Jurkat, Clone E6-1 (cell line): ENCODE data around the gene HOOK1.
"Not testable (repeated sequence)": the region's sequence is repeated elsewhere in the genome, so short reads cannot be mapped to it uniquely, and the experiment has no call there.

Experiments used
- DNase-seq: peaks from one replicate; pipeline ENCODE4 v3.0.0-alpha.2; 2011; ENCODE audit warnings: low read depth, low spot score
- H3K4me3 ChIP-seq: 2 replicates; pipeline ENCODE4 v1.5.1; 2011; ENCODE audit warnings: mild to moderate bottlenecking, low read length, control low read depth, moderate library complexity

HOOK1 gene

DNA sequence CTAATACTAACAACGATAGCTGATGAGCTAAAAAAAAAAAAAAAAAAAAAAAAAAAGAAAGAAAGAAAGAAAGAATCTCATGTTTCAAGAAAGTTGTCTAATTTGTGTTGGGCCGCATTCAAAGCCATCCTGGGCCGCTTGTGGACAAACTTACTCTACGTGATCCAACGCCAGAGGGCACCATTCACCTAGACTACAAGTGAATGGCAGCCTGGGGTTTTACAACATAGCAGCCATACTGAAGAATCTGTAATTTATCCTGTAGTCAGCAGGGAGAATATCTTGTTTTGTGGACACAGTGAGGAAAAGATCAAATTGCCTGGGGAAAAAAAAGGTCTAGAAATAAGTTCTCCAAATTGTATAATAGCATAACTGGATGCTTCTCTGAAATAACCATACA lies 64.8 kb downstream of the HOOK1 start:
- no peak overlapping the region for H3K4me3 ChIP-seq
- peak; percentile 77 for DNase-seq

DNA sequence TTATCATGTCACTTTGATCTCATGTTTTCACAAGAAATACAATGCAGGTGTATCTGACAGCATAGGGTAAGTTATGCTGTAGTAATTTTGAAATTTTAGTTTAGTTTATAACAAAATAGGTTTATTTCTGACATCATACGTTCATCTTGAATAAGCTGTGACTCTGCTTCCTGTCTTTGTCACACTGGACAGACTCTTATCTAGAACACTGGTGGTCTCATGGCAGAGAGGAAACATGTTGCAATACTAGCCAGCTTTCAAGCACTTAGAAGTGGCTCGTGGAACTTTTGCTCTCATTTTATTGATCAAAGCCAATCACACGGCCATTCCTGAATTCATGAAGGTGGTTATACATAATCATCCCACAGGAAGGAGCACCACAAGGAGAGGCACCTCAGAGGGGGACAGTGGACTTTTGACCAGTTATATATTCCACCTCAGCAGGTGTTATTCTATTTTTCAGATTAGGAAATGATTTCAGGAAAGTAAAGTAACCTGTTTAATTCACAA lies 65.3 kb downstream of the HOOK1 start:
- no peak for DNase-seq
- no peak overlapping the region for H3K4me3 ChIP-seq

DNA sequence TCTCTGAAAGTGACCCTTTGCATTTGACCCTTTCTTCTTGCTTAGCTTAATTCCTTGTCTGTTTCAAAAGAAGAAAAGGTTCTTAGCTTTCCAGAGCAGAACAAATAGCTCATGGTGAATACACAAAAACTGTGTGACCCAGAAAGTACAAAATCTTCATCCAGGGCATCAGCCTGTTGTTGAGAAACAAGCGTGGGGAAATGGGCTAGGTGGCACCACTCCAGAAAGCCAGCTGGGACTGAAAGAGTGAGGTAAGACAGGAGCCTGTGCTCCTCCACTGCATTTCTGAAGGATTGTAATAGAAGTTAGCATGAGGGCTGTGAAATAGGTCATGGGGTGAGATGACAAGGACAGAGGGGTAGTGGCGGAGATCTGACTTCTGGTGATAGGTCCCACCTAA lies 66.0 kb downstream of the HOOK1 start:
- no peak for DNase-seq
- no peak overlapping the region for H3K4me3 ChIP-seq

DNA sequence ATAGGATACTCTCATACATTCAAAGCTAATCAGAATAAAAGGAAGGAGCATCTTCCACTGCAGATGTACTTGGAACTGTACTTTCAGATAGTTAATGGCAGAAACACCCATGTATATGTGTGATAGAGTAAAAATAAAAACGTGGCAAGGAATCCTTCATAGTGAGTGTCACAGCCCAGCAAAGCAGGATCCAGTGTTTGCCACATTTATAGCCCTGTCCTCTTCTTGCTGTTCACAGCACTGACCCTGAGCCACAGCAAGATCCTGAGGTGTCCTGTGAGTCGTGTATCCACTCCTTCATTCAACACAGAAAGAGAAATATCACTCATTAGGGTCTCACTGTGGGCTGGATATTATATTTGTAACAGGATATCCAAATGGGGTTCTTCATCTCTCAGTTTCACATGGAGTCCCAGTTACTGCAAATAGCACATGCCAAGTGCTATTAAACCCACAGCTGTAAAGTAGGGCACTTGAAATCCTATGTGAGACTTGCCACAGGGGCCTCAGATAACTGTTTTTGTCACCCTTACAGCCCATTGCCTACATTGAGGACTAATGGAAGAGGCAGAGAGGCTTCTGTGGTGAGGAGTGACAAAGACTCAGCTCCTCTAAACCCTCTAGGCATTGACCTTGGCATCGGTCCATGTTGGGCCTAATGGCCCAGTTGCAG lies 70.5 kb downstream of the HOOK1 start:
- H3K4me3 ChIP-seq = no peak overlapping the region
- no peak for DNase-seq

DNA sequence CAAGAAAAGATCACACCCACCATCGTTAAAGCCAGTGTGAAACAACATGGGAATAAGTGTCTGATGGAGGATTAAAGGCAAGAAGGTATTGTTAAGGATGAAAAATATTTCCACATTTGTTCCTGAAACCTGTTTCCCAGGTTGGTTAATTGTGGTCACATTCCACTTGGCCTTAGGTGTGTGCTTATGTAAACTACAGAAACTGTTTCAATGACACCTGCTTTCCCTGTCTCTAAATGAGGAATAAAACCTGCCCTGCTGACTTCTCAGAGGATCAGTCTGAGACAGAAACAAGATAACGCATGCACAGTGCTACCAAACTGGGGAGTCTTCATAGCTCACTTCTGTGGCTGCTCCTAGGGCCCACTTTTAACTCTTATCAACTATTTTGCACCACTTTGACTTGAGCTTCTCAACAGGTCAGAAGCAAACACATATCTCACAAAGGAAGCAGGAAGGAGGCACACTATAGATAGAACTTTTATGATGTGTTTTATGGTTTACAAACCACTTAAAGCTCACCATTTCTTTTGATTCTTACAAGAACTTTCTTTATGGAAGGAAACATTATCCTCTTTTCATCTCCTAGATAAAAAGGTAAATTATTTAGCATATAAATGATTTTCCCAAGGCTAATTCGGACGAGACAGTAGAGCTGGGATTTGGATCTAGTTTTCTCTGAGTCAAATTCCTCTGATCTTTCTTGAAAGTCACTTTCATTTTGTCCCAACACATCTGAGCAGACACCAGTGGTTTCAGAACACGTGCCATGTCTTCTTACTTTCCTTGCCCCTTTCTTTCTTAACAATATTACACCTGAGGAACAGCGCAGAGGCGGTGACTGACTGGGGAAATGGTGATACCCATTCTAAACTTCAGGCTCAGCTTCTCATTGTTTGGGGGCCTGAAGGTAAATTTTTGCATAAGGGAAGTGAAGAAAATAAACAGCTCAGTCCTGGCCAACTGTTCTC lies 78.4 kb downstream of the HOOK1 start:
- peak; percentile 72 for DNase-seq
- no peak overlapping the region; the same call in 1 of the 2 replicates for H3K4me3 ChIP-seq

DNA sequence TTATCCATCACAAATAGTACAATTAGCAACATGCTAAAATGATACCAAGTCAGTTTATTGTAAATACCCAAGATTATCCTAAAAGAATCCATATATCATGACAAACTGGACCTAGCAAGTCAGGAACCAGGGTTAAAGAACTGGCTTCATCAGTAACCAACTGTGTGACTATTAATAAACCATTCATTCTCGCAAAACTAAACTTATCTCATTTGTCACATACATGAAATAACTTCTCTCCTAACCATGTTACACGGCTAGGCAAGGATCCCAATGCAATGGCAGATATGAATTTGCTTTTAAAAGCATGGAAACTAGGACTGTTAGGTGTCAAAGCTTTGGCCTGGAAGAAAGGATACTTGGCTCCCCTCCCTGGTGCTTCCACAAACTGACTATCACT lies 82.4 kb downstream of the HOOK1 start:
- H3K4me3 ChIP-seq = no peak overlapping the region
- no peak for DNase-seq

DNA sequence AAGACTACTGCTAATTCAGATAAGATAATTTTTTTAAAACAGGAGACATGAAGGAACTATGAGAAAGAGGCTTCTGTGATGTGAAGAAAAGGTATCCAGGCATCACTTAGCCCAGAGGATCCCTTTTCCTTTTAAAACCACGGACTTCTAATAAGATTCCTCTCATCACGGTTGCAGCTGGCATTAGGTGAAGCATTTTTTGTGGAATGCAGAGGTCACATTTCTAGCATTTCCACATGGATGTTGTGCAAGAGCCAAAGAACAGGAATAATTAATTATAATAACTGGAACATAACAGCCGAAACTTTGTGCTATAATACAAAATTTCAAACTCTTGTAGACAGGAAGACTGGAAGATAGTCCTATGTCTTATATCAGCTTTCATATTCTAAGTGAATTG lies 84.2 kb downstream of the HOOK1 start:
- no peak for DNase-seq
- H3K4me3 ChIP-seq = no peak overlapping the region

DNA sequence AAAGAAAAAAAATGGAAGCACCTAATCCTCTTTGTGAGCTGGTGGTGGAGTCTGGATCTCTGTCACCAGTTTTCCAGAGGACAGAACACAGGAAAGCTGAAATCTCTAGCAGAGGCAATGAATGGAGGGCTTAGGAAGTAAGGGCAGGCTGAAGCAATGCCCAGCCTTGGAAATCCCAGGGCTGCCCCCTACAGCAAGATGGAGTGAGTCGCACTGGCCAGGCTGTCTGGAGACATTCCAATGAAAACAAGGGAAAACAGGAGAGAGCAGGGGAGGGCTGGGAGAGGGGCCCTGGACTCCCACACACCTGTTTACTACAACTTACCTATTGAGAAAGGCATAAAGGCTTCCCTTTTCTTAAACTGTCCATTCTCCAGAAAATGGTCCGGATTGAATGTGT lies 85.9 kb downstream of the HOOK1 start:
- no peak overlapping the region for H3K4me3 ChIP-seq
- DNase-seq = no peak

DNA sequence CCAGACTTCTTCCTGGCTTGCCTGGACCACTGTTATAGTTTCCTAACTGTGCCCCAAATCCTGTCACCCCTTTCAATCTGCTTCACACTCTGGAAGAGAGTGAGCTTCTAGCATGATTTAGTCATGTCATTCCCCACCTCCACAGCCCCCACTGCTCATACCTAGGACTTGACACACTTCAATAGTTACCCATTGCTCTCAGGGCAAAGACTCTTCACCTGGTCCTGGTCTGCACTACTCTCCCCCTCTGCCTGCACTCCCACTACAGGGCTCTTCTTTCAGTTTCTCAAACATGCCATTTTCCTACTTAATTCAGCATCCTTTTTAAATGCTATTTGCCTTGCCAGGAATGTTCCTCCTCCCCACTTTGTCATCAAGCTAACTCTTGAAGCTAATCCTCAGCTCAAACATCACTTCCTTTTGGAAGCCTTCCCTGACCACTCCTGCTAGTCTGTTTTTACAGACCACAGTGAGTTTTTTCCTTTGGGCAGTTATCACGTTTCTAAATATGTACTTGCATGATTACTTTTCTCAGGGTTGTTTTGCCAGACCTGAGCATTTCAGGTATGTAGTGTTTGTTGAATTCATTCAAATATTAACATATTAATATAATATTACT lies 87.1 kb downstream of the HOOK1 start:
- H3K4me3 ChIP-seq = no peak overlapping the region
- DNase-seq = no peak

DNA sequence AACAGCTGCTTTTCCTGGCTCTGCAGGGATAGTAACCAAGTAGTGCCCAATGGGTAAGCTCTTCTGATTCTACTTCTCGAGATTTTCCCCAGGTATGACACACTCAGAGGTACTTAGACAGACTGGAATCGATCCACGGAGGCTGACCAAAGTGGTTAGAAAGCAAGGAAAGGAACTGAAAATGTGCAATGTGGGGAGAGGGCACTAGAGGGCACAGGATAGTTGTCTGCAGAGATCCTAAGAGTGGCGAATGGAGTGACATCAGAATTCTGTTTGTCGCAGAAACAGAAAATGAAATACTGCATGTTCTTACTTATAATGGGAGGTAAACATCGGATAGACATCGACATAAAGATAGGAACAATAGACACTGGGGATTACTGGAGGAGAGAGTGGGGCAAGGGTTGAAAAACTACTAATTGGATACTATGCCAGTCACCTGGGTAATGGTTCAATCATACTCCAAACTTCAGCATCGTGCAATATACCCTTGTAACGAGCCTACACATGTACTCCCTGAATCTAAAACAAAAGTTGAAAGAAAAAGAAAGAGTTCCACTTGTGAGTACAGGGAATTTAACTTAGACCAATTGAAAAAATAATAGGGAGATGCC lies 88.5 kb downstream of the HOOK1 start:
- peak; percentile 20 for DNase-seq
- H3K4me3 ChIP-seq = no peak overlapping the region

DNA sequence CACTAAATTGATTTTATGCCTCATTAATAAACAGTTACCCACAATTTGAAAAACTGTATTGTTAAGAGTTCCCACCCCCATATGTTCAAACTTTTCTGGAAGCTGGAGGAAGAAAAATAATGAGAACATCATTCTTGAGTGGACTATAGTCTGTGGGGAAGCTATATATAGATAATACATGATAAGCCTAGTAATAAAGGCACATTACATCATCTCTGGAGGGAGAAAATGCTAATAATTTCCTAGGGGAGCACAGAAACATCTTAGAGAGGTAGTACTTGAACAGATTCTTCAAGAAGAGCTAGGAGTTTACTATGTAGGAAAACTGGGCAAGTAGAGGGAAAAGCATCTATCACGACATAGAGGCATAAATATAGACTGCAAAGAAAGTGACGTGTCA lies 92.2 kb downstream of the HOOK1 start:
- no peak for DNase-seq
- no peak overlapping the region for H3K4me3 ChIP-seq

DNA sequence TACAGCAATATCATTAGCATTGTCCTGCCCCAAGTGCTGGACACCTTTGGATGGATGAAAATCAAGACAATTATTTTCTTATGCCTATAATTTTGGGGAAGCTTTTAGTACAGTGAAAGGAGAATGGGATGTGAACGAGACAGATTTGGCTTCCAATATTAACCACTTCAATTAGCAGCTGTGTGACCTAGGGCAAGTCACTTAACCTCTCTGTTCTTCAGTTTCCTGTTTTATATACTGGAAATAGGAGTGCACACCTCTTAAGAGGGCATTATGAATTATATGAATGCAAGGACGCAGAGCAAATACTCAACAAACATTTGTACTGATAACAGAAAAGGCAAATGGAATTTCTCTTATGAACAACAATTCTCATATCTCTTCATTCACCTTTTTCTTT lies 93.3 kb downstream of the HOOK1 start:
- DNase-seq = no peak
- no peak overlapping the region for H3K4me3 ChIP-seq

DNA sequence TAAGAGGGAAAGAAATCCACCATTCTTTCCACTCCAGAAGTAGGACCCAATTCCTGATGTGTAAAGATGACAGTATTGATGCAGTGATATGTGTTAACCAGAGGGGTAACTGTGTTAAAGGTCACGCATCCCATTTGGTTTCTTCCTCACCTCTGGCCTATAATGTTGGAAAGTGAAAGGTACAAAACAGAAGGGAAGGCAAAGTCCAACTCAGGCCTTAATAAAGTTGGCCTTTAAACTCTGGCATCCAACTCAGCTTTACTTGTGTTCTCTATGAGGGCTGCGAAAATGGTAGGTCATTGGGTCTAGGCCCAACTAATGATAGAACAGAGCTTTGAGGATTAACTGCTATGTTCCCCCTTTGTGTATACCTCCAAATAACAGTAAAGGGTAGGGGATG lies 93.9 kb downstream of the HOOK1 start:
- DNase-seq = no peak
- H3K4me3 ChIP-seq = no peak overlapping the region

DNA sequence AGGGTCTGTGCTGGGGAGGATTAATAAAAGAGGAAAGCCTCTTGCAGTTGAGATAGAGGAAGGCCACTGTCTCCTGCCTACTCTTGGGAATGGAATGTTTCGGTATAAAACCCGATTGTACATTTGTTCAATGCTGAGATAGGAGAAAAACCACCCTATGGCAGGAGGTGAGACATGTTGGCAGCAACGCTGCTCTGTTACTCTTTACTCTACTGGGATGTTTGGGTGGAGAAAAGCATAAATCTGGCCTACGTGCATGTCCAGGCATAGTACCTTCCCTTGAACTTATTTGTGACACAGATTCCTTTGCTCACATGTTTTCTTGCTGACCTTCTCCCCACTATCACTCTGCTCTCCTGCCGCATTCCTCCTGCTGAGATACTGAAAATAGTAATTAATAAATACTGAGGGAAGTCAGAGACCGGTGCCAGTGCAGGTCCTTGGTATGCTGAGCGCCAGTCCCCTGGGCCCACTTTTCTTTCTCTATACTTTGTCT lies 100.1 kb downstream of the HOOK1 start:
- not testable (repeated sequence) for H3K4me3 ChIP-seq, DNase-seq

DNA sequence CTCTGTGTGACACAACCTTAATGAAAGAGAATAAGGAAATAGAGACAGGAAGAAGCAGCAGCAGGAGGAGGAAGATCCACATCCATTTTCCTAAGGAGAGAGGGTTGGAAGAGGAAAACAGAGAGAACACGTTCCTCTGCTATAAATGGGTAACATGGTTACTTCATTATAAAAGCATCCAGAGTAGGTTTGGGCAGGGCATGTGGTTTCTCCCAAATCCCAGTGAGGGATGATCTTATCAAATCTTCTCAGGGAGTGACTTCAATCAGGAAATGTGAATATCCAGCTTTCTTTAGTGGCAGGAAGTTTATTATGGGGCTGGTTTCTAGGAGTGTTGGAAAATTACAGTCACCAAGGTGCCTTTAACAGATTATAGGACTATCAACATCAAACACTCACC lies 100.8 kb downstream of the HOOK1 start:
- DNase-seq = no peak

DNA sequence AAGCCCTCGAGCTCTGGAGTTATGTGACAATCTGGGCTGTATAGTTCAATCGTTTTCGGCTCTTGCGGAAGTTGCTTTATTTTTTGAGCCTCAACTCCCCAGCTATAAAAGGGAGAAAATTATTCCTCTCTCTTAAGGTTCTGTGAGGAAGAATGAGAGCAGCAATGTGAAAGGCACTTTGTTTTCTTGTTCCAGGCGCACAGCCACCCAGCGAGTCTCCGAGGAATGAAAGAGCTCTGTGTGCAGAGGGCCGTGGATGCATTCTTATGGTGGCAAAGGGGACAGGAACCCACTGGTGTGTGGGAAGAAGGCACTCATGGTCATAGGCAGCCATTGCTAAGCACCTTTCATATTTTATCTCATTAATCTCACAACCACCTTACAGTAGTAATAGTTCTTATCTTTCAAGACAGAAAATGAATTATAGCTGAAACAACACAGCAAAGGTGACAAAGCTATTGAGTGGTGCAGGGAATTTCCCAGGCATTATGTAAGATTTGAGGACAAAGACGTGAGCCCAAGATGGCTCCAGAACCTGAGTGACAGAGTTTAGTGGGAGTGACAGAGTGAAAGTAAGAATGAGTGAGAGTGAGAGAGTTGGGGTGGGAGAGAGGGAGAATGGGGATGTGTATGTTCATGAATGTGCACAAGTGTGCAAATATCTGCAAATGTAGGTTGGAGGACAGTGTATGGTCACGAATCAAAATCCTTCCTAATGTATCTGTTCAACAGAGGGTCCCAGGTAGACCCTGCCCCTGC lies 102.5 kb downstream of the HOOK1 start:
- H3K4me3 ChIP-seq = no peak overlapping the region
- DNase-seq = no peak

More for the DNA sequence above, 100.8 kb downstream of the HOOK1 start:
- no peak overlapping the region for H3K4me3 ChIP-seq

DNA sequence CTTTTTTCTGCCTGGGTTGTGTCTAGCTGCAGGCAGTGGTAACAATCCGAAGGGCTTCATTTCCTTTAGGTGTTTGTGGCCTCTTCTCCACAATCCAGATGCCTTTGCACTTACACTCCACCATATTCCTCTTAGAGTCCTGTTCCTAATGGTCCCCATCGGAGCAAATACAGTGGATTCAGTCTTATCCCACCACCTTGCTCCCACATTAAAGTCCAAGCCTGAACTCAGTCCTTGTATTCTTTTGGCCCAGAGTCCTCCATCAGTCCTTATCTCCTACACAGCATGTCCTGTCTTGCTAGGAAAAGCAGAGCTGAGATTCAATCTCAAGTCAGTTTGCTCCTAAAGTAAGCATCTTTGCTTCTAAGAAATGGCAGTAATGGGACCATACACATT lies 103.0 kb downstream of the HOOK1 start:
- no peak overlapping the region for H3K4me3 ChIP-seq
- no peak for DNase-seq

DNA sequence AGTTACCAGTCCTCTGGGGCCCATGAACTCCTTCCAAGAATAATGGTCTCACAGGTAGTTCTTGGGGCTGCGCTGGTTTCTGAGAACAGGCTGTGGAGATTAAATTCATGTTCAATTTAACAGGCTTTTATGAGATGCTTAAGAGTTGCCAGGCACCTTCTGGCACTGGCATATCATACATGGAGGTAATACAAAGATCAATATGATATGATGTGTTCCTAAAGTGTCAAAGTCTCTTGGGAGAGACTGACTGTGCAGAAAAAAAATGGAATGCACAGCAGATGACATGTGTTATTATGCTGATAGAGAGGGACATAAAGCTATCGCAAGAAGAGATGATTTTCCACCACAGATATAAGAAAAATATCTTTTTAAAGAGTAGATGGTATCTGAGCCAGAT lies 105.0 kb downstream of the HOOK1 start:
- DNase-seq = no peak
- no peak overlapping the region for H3K4me3 ChIP-seq
